CD4-positive, alpha-beta T cell treated with Interferon alpha-2 for 1 hour (primary cell): ENCODE data around the gene PCYT1B.

Source experiments
- DNase-seq, 2 donors: peaks; one replicate each; pipeline ENCODE4 v3.0.0-alpha.2; 2020 to 2022

Gene PCYT1B

DNA sequence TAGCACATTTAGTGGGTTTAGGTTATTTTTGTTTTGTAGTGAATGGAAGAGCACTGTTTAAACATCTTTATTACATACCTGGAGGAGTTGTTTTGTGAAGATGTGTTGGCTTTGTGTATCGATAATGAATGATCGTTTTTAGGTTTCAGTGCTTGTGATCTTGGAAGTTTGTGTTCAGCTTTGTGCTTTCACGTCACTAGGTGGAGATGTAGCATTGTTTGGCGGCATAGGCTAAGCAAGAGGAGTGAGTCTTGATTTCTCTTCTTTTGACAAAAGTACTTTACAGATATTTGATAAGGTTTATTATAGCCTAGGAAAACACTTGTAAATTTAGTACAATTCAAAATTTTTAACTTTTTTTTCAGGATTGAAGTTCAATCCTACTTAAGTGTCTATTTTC lies 131.7 kb downstream of the PCYT1B start:
- DNase-seq: no peak

- DNase-seq: no peak
Measured at GRCh38 chrX:24513416-24513815, 133.7 kb downstream of the PCYT1B start.

- DNase-seq: no peak
Measured at GRCh38 chrX:24508375-24508774, 138.8 kb downstream of the PCYT1B start.
